DOHH2 (cell line): Measurements from ENCODE around the gene NKIRAS1.

Experiments used
- H3F3A ChIP-seq: fragments of 200-600 bp; sonication (generic), shearing (Covaris generic); 2 replicates; pipeline ENCODE4 v1.6.0; 2016; ENCODE audit warnings: antibody characterized with exemption, mild to moderate bottlenecking; ENCODE audit not compliant: control insufficient read depth, insufficient read depth
- H3K27ac ChIP-seq: fragments of 200-600 bp; sonication (generic); 2 replicates; pipeline ENCODE4 v1.5.1; 2014; ENCODE audit warnings: low read depth, mild to moderate bottlenecking, low read length, moderate library complexity
- H3K27me3 ChIP-seq: fragments of 200-600 bp; sonication (generic); 2 replicates; pipeline ENCODE4 v1.6.1; 2014; ENCODE audit warnings: mild to moderate bottlenecking, low read length, mixed read lengths; ENCODE audit not compliant: control insufficient read depth
- H3K36me3 ChIP-seq: fragments of 200-600 bp; sonication (generic); 2 replicates; pipeline ENCODE4 v1.6.1; 2014; ENCODE audit warnings: mild to moderate bottlenecking, low read length, moderate library complexity, mixed read lengths; ENCODE audit not compliant: control insufficient read depth
- H3K4me1 ChIP-seq: fragments of 200-600 bp; sonication (generic); 2 replicates; pipeline ENCODE4 v1.6.1; 2014; ENCODE audit warnings: mild to moderate bottlenecking, low read length, mixed read lengths; ENCODE audit not compliant: control insufficient read depth
- H3K4me2 ChIP-seq: fragments of 200-600 bp; sonication (generic); 2 replicates; pipeline ENCODE4 v1.6.0; 2014; ENCODE audit warnings: mild to moderate bottlenecking, low read length, moderate library complexity
- H3K4me3 ChIP-seq: fragments of 200-600 bp; sonication (generic); 2 replicates; pipeline ENCODE4 v1.5.1; 2014; ENCODE audit warnings: mild to moderate bottlenecking, low read length, mixed read lengths
- H3K79me2 ChIP-seq: fragments of 200-600 bp; sonication (generic); 2 replicates; pipeline ENCODE4 v1.6.1; 2014; ENCODE audit warnings: mild to moderate bottlenecking, low read length, mixed read lengths; ENCODE audit not compliant: control insufficient read depth
- H3K9me2 ChIP-seq: fragments of 200-600 bp; sonication (generic); replicated peaks from 2 replicates; pipeline ENCODE4 v1.6.1; 2014; ENCODE audit warnings: mild to moderate bottlenecking, low read length, mixed read lengths; ENCODE audit not compliant: control insufficient read depth
- H3K9me3 ChIP-seq: fragments of 200-600 bp; sonication (generic); 2 replicates; pipeline ENCODE4 v1.6.1; 2014; ENCODE audit warnings: antibody characterized with exemption, low read length, mixed read lengths; ENCODE audit not compliant: control insufficient read depth, insufficient read depth
- H4K20me1 ChIP-seq: fragments of 200-600 bp; sonication (generic); 2 replicates; pipeline ENCODE4 v1.6.0; 2014; ENCODE audit warnings: low read depth, mild to moderate bottlenecking, antibody characterized with exemption, low read length, moderate library complexity; ENCODE audit not compliant: control insufficient read depth, insufficient read depth
- CTCF ChIP-seq: fragments of 200-600 bp; sonication (generic); IDR thresholded peaks from one replicate; pipeline ENCODE4 v1.5.1; 2014; ENCODE audit warnings: antibody characterized with exemption, mild to moderate bottlenecking, low read depth, low read length; ENCODE audit not compliant: poor library complexity, severe bottlenecking
- EZH2phosphoT487 ChIP-seq: fragments of 200-600 bp; sonication (generic); IDR thresholded peaks from 2 replicates; pipeline ENCODE4 v1.6.1; 2017; ENCODE audit warnings: borderline replicate concordance, mild to moderate bottlenecking, antibody characterized with exemption, low read length, moderate library complexity, mixed read lengths

The NKIRAS1 gene

GRCh38 chr3:23945663-23945912 is 28.8 kb upstream of the NKIRAS1 start:
- H3K4me3 ChIP-seq = peak overlapping the region; percentile 80
- H3K4me2 ChIP-seq = peak overlapping the region; percentile 71
- no peaks in the 10 kb centered on the region for H3K36me3 ChIP-seq
- no peaks in the 10 kb centered on the region for H3K9me2 ChIP-seq
- H3F3A ChIP-seq = peaks cover 17% of the 10 kb centered on the region; the same call in 1 of the 2 replicates
- peaks cover 34% of the 10 kb centered on the region for H3K4me1 ChIP-seq
- no peaks in the 10 kb centered on the region for H4K20me1 ChIP-seq
- no peaks in the 10 kb centered on the region for H3K9me3 ChIP-seq
- H3K79me2 ChIP-seq = peaks cover 17% of the 10 kb centered on the region
- TF ChIP-seq CTCF (no peak), EZH2phosphoT487 (no peak)
- no peak overlapping the region for H3K27ac ChIP-seq
- H3K27me3 ChIP-seq = peaks cover 14% of the 10 kb centered on the region

GRCh38 chr3:23944861-23945662 is 28.3 kb upstream of the NKIRAS1 start, which contains the start of gene NR1D2:
NR1D2 (plus strand) TSS chr3:23945286; CDS start chr3:23945579, 293 bp downstream.
- Histone ChIP-seq H3F3A (peaks cover 17% of the 10 kb centered on the region; the same call in 1 of the 2 replicates), H3K4me3 (peak within 1 kb of the TSS; percentile 80), H3K27ac (peak within 1 kb of the TSS; percentile 25; the same call in 1 of the 2 replicates), H3K36me3 (no peaks in the 10 kb centered on the region), H3K9me3 (no peaks in the 10 kb centered on the region), H3K27me3 (peaks cover 14% of the 10 kb centered on the region), H3K4me1 (peaks cover 29% of the 10 kb centered on the region), H3K4me2 (peak within 1 kb of the TSS; percentile 81), H3K9me2 (no peaks in the 10 kb centered on the region), H3K79me2 (peaks cover 17% of the 10 kb centered on the region), H4K20me1 (no peaks in the 10 kb centered on the region)
- no peak for TF ChIP-seq EZH2phosphoT487
- no peak for TF ChIP-seq CTCF

- Histone ChIP-seq H3K4me1 (peaks cover 21% of the 10 kb centered on the region), H3K4me3 (peak overlapping the region; percentile 80), H3K79me2 (peaks cover 17% of the 10 kb centered on the region), H3K9me3 (no peaks in the 10 kb centered on the region), H3K4me2 (peak overlapping the region; percentile 81), H3K9me2 (no peaks in the 10 kb centered on the region), H3K27ac (no peak overlapping the region), H4K20me1 (no peaks in the 10 kb centered on the region), H3F3A (peaks cover 17% of the 10 kb centered on the region; the same call in 1 of the 2 replicates), H3K36me3 (no peaks in the 10 kb centered on the region), H3K27me3 (peaks cover 14% of the 10 kb centered on the region)
- no peak; the same call in 1 of the 2 replicates for TF ChIP-seq EZH2phosphoT487
- no peak for TF ChIP-seq CTCF
Measured at GRCh38 chr3:23944007-23944783, 27.4 kb upstream of the NKIRAS1 start.
